Sigmoid colon (tissue), 7 donors: ENCODE data around the gene CNTLN. TPM values are rescaled to one million over a fixed set of nuclear protein-coding genes. Genes with fewer than 3 reads are reported as not detected.
"Not testable (repeated sequence)": the region's sequence is repeated elsewhere in the genome, so short reads cannot be mapped to it uniquely, and the experiment has no call there.

Experiments used
- DNase-seq: peaks from one replicate; pipeline ENCODE4 v3.0.0-alpha.2; 2019
- H3K27ac ChIP-seq, 4 donors: fragments of 200-600 bp; sonication (generic); one replicate each; pipeline ENCODE4 v1.5.1; 2016 to 2019; ENCODE audit warnings: mild to moderate bottlenecking in 1 of 4
- H3K27me3 ChIP-seq, 3 donors: fragments of 200-600 bp; sonication (generic); one replicate each; pipeline ENCODE4 v1.5.1; 2019; ENCODE audit warnings: mild to moderate bottlenecking in 1 of 3
- H3K36me3 ChIP-seq, 4 donors: fragments of 200-600 bp; sonication (generic); one replicate each; pipeline ENCODE4 v1.5.1; 2016 to 2019
- H3K4me1 ChIP-seq, 4 donors: fragments of 200-600 bp; sonication (generic); one replicate each; pipeline ENCODE4 v1.5.1; 2017 to 2019
- H3K4me3 ChIP-seq, 4 donors: fragments of 200-600 bp; sonication (generic); one replicate each; pipeline ENCODE4 v1.5.1; 2017 to 2019; ENCODE audit warnings: mild to moderate bottlenecking in 2 of 4, moderate library complexity in 1 of 4
- H3K9me3 ChIP-seq, 4 donors: fragments of 200-600 bp in 3 of 4; sonication (generic) in 3 of 4; one replicate each; pipeline versions ENCODE4 v1.5.1 to v1.6.1; 2013 to 2019
- CTCF ChIP-seq, 4 experiments: fragments of 450-650 bp in 3 of 4; fragments of 200-600 bp in 1 of 4; IDR thresholded peaks; one replicate each; pipeline ENCODE4 v1.5.1; 2016 to 2019; ENCODE audit warnings: antibody characterized with exemption in 4 of 4, mild to moderate bottlenecking in 3 of 4, moderate library complexity in 2 of 4
- EP300 ChIP-seq, 4 donors: sonication (generic); formaldehyde crosslinking; IDR thresholded peaks; one replicate each; pipeline ENCODE4 v1.6.1; 2017; ENCODE audit warnings: antibody characterized with exemption in 4 of 4
- POLR2A ChIP-seq, 2 donors: fragments of 450-650 bp; IDR thresholded peaks; one replicate each; pipeline ENCODE4 v1.6.1; 2016; ENCODE audit warnings: antibody characterized with exemption in 2 of 2, mild to moderate bottlenecking in 2 of 2, moderate library complexity in 2 of 2
- POLR2AphosphoS5 ChIP-seq, 4 donors: sonication (generic); formaldehyde crosslinking; IDR thresholded peaks; one replicate each; pipeline ENCODE4 v1.6.1; 2017; ENCODE audit warnings: antibody characterized with exemption in 4 of 4
- WGBS, 2 donors: extraction: QIAGEN DNeasy Blood & Tissue Kit; methylation state at CpG; one replicate each; pipeline ENCODE4 v1.1.7; 2013; 5-methylcytosine and 5-hydroxymethylcytosine counted together
- intact Hi-C: fragments of 100-400 bp; cut with DNase I; formaldehyde crosslinking; loops from one replicate; pipeline ENCODE4 v1.15.1; 2023
- polyA plus RNA-seq, 3 donors: library from polyadenylated mRNA; stranded (reverse); fragments of 200-250 nt; gene quantifications; one replicate each; pipeline ENCODE4 v1.2.3, GENCODE V29; 2013
- total RNA-seq, 4 donors: library from RNA; depleted of rRNA; stranded (reverse); fragments of >200 nt; gene quantifications; one replicate each; pipeline ENCODE4 v1.1.0, GENCODE V29; 2016
- donor health status: healthy with polysubstance abuse.
- donor health status: Bipolar disorder and iron deficiency.
- donor health status: healthy.

Gene CNTLN
- total and polyA plus RNA-seq, 7 donors, result 0.92 to 22.4 (median 12.1) TPM

- intact Hi-C loops, result no loop called here
- TF ChIP-seq POLR2AphosphoS5 (IDR thresholded peaks at IDR 0.05), result no peak
- no peak for TF ChIP-seq EP300 (IDR thresholded peaks at IDR 0.05)
- no peak for TF ChIP-seq POLR2A (IDR thresholded peaks at IDR 0.05)
- no peak for TF ChIP-seq CTCF (IDR thresholded peaks at IDR 0.05)
- Histone ChIP-seq H3K27me3 (no peaks in the 10 kb centered on the region), H3K9me3 (no peaks in the 10 kb centered on the region), H3K4me1 (no peaks in the 10 kb centered on the region), H3K36me3 (no peaks in the 10 kb centered on the region), H3K27ac (no peak overlapping the region), H3K4me3 (no peak overlapping the region)
- no peak for DNase-seq
- WGBS, 2 donors, result 86% methylated on average over 4 of the region's 4 CpGs
Observed at GRCh38 chr9:17280350-17281012, 145.6 kb downstream of the CNTLN start.

DNA sequence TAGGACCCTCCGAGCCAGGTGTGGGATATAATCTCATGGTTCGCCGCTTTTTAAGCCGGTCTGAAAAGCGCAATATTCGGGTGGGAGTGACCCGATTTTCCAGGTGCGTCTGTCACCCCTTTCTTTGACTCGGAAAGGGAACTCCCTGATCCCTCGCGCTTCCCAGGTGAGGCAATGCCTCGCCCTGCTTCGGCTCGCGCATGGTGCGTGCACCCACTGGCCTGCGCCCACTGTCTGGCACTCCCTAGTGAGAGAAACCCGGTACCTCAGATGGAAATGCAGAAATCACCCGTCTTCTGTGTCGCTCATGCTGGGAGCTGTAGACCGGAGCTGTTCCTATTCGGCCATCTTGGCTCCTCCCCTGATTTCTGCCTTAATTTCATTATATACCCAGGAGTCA is 155.8 kb downstream of the CNTLN start:
- DNase-seq, H3K4me3 ChIP-seq, H3K36me3 ChIP-seq, H3K27ac ChIP-seq, H3K27me3 ChIP-seq, H3K4me1 ChIP-seq, intact Hi-C loops, H3K9me3 ChIP-seq: not testable (repeated sequence)
- 95 to 96% methylated on average over 15 to 18 of the region's 22 CpGs for WGBS, 2 donors

DNA sequence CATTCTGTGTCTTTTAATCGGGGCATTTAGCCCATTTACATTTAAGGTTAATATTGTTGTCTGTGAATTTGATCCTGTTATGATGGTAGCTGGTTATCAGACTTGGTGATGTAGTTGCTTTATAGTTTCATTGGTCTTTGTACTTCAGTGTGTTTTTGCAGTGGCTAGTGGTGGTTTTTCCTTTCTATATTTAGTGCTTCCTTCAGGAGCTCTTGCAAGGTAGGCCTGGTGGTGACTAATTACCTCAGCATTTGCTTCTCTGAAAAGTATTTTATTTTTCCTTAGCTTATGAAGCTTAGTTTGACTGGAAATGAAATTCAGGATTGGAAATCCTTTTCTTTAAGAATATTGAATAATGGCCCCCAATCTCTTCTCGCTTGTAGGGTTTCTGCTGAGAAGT is 156.9 kb downstream of the CNTLN start:
- Histone ChIP-seq H3K36me3 (no peaks in the 10 kb centered on the region), H3K4me3 (no peak overlapping the region), H3K27me3 (no peaks in the 10 kb centered on the region), H3K4me1 (no peaks in the 10 kb centered on the region), H3K27ac (no peak overlapping the region), H3K9me3 (no peaks in the 10 kb centered on the region)
- DNase-seq, result no peak
- 93 to 95% methylated on average over 2 of the region's 2 CpGs for WGBS, 2 donors
- intact Hi-C loops, result no loop called here
- TF ChIP-seq CTCF (IDR thresholded peaks at IDR 0.05) (no peak), EP300 (IDR thresholded peaks at IDR 0.05) (no peak), POLR2A (IDR thresholded peaks at IDR 0.05) (no peak), POLR2AphosphoS5 (IDR thresholded peaks at IDR 0.05) (no peak)

DNA sequence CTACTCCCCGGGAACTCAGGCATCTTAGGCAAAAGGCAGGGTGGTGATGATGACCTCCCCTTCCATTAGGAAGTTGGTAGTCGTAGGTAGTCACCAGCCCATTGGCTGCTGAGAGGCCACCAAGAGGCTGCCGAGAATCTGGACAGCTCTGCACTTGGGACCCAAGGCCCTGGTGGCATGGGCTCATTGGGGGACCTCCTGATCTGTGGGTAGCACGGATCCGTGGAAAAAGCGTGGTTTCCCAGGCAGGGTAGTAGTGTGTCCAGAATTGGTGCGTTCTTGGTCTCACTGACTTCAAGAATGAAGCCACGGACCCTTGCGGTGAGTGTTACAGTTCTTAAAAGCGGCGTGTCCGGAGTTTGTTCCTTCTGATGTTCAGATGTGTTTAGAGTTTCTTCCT is 158.8 kb downstream of the CNTLN start:
- Histone ChIP-seq H3K4me1 (no peaks in the 10 kb centered on the region), H3K4me3 (no peak overlapping the region), H3K27me3 (no peaks in the 10 kb centered on the region), H3K27ac (no peak overlapping the region), H3K9me3 (no peaks in the 10 kb centered on the region), H3K36me3 (no peaks in the 10 kb centered on the region)
- intact Hi-C loops, result no loop called here
- 97% methylated on average over 12 of the region's 12 CpGs for WGBS, 2 donors
- no peak for DNase-seq
- no peak for TF ChIP-seq EP300 (IDR thresholded peaks at IDR 0.05)
- no peak for TF ChIP-seq POLR2AphosphoS5 (IDR thresholded peaks at IDR 0.05)
- no peak for TF ChIP-seq POLR2A (IDR thresholded peaks at IDR 0.05)
- no peak for TF ChIP-seq CTCF (IDR thresholded peaks at IDR 0.05)

GRCh38 chr9:17294822-17295624 is 160.2 kb downstream of the CNTLN start:
- no peak for TF ChIP-seq POLR2AphosphoS5 (IDR thresholded peaks at IDR 0.05)
- TF ChIP-seq CTCF (IDR thresholded peaks at IDR 0.05), result no peak
- no peak for TF ChIP-seq POLR2A (IDR thresholded peaks at IDR 0.05)
- TF ChIP-seq EP300 (IDR thresholded peaks at IDR 0.05), result no peak
- 95 to 98% methylated on average over 37 of the region's 41 CpGs for WGBS, 2 donors
- Histone ChIP-seq H3K36me3 (no peaks in the 10 kb centered on the region), H3K27ac (no peak overlapping the region), H3K4me3 (no peak overlapping the region), H3K27me3 (no peaks in the 10 kb centered on the region), H3K4me1 (no peaks in the 10 kb centered on the region), H3K9me3 (no peaks in the 10 kb centered on the region)
- DNase-seq, result no peak
- intact Hi-C loops, result no loop called here
